HAP-1 (cell line): Measurements from ENCODE around the gene ACKR4.
"Not testable (repeated sequence)": the region's sequence is repeated elsewhere in the genome, so short reads cannot be mapped to it uniquely, and the experiment has no call there.

Experiments
- DNase-seq, 2 experiments: peaks; one replicate each; pipeline ENCODE4 v3.0.0-alpha.2; 2016 to 2020; ENCODE audit warnings: low spot score in 2 of 2
- H3K27me3 ChIP-seq: fragments of 250-450 bp; sonication (Bioruptor Pico); 2 replicates; pipeline ENCODE4 v1.5.1; 2020; ENCODE audit warnings: low read depth, mild to moderate bottlenecking, moderate library complexity
- H3K36me3 ChIP-seq: fragments of 250-450 bp; sonication (Bioruptor Pico); replicated peaks from 2 replicates; pipeline ENCODE4 v1.5.1; 2020; ENCODE audit warnings: mild to moderate bottlenecking
- H3K4me1 ChIP-seq: fragments of 250-450 bp; sonication (Bioruptor Pico); 2 replicates; pipeline ENCODE4 v1.5.1; 2020; ENCODE audit warnings: mild to moderate bottlenecking
- H3K4me3 ChIP-seq: fragments of 250-450 bp; sonication (Bioruptor Pico); 2 replicates; pipeline ENCODE4 v1.5.1; 2020; ENCODE audit warnings: mild to moderate bottlenecking, moderate library complexity
- H3K9me3 ChIP-seq: fragments of 250-450 bp; sonication (Bioruptor Pico); 2 replicates; pipeline ENCODE4 v1.5.1; 2020; ENCODE audit warnings: mild to moderate bottlenecking, moderate library complexity
- in situ Hi-C: fragments of 300-500 bp; cut with MboI; formaldehyde crosslinking; loops from 3 replicates; pipeline ENCODE4 v1.14.3; 2020; ENCODE audit warnings: low sequenced_read_pairs, inconsistent platforms, mixed read lengths

Gene ACKR4

DNA sequence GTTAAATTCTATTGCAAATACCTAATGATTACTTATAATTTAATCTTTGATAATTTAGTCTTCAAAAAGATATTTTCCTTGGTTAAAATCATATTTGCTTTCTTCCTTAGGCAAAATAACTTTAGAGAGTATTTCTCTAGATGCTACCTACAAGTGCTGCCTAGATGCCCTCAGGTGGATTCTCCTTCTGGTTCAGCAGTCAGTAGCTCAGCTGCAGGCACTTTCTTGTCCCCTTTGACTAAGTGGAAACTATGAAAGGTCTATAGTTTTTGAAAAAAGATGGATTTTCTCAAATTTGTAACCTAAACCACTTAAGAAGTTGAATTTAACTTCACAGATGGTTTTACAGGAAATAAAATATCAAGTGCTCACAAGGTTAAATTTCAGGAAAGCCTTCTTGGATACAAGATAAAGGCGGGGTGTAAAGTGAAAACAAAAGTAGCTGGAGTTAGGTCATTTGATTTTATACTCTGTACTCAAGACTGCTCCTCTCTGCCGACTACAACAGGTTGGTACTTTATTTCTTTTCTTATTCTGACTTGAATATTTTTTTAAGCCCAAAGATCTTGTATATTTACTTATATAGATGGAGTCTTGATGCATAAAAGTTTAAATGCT is at the start of gene ACKR4:
Gene ACKR4 (plus strand): TSS at position 455 of the 618 bp plus-strand sequence. CDS start 3,128 bp downstream, outside the sequence.
- Histone ChIP-seq H3K9me3 (no peaks in the 10 kb centered on the region; the same call in 1 of the 2 replicates), H3K4me3 (no peak within 1 kb of the TSS), H3K27me3 (no peaks in the 10 kb centered on the region), H3K36me3 (no peaks in the 10 kb centered on the region), H3K4me1 (no peaks in the 10 kb centered on the region)
- in situ Hi-C loops = no loop called here
- no peak for DNase-seq

DNA sequence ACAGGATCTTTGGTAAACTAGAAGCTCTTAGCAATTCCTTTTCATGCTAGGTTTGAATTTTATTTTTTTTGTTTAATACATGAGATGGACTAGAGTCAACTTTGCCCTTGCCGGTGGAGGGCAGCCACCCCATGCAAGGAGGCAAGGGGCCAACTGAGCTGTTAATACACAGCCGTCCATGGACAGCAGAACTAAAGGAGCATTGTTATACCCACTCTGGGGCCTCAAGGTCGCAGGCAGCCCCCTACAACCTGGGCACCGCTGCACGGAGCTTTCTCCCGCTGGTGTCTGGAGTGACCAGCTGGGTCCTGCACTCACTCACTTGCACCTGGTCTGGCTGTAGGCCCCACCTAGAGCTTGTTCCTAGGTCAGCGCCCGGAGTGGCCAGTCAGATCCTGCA is 47.9 kb upstream of the ACKR4 start:
- no peaks in the 10 kb centered on the region for H3K9me3 ChIP-seq
- no peak overlapping the region for H3K4me3 ChIP-seq
- in situ Hi-C loops = no loop called here
- H3K4me1 ChIP-seq = peaks cover 10% of the 10 kb centered on the region
- no peak for DNase-seq
- no peaks in the 10 kb centered on the region for H3K27me3 ChIP-seq
- no peaks in the 10 kb centered on the region for H3K36me3 ChIP-seq

DNA sequence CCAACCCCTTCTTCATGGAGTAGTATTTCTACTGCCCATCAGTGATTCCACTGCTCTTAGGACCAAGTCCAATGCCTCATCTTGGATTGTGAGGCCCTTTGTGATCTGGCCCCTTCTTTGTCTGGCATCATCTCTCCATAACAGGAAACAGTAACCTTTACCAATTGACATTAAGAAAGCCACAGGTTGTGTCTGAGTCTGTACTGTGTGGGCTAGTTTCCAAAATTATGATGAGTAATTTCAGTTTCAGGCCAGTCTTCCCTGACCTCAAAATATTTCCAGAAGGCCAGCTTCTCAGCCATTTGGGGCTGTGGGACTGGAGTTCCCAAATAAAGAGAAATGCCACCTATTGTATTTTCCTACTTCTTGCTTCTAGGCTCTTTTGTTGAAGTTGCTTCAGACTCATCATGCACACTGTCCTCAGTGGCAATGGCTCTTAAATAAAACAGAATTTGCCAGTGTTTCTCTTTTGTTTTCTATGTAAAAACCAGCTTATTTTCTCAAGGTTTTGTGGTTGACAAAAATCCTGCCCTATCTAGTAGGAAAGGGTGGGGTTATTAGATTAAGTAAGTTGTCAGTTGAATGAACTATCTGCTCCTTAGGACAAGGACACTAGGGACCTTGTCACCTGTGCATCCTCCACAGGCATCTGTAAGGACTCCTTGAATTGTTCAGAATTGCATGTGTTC is 47.0 kb upstream of the ACKR4 start:
- Histone ChIP-seq H3K9me3 (no peaks in the 10 kb centered on the region), H3K4me1 (peaks cover 18% of the 10 kb centered on the region), H3K4me3 (no peak overlapping the region), H3K27me3 (no peaks in the 10 kb centered on the region), H3K36me3 (no peaks in the 10 kb centered on the region)
- in situ Hi-C loops = no loop called here
- no peak for DNase-seq

DNA sequence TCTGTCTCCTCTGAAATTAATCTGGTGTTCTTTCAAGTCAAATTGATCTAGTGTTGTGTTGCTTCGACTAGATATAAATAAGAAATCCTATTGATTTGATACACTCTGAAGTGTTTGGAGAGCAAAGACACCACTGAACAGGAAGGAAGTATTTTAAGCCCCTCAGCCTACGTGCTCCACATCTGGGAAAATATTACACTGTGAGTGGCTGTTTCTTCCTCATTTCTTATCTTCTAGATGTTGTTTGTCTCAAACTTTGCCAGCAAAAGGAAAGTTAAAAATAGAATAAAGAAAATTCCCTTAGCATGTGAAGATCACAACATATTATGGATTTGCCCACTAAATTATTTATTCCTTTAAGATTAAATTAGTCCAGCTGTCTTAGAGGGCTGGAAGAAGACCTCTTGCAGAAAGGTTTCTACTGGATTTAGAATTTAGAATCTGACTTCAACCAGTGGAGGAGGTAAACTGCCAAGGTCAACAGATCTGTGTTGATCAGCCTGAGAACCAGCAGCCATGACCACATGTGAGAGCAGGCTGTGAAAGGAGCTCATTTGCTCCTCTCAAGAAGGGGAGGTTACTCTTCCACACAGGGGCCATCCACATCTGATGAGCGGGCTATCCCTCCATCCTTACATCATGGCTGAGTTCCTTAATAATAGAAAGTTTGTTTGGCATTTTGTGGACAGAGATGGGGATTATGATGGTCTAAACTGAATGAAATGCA is 46.3 kb upstream of the ACKR4 start:
- H3K27me3 ChIP-seq = no peaks in the 10 kb centered on the region
- no peaks in the 10 kb centered on the region for H3K36me3 ChIP-seq
- no peak for DNase-seq
- no peaks in the 10 kb centered on the region for H3K9me3 ChIP-seq
- peaks cover 18% of the 10 kb centered on the region for H3K4me1 ChIP-seq
- in situ Hi-C loops = no loop called here
- no peak overlapping the region for H3K4me3 ChIP-seq

DNA sequence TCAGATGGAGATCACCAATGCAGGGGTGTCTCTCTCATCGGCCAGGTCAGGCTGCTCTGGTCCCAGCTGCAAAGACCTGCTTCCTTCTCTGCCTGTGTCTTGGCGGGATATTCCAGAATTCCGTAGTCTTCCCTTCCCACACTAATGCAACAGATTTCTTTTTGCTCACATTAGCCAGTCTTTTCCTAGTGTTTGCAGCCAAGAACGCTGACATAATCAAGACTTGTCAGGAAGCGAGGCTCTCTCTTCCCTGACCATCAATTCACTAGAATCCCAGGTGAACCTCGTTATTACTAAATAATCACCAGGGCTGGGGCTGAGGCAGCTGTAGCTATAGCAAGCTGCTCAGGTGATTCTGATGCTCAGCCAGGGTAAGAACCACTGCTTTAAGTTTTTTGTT is 43.2 kb upstream of the ACKR4 start:
- in situ Hi-C loops = no loop called here
- H3K4me1 ChIP-seq = peaks cover 22% of the 10 kb centered on the region
- no peak for DNase-seq
- H3K27me3 ChIP-seq = no peaks in the 10 kb centered on the region
- no peaks in the 10 kb centered on the region for H3K36me3 ChIP-seq
- no peaks in the 10 kb centered on the region for H3K9me3 ChIP-seq
- no peak overlapping the region for H3K4me3 ChIP-seq

DNA sequence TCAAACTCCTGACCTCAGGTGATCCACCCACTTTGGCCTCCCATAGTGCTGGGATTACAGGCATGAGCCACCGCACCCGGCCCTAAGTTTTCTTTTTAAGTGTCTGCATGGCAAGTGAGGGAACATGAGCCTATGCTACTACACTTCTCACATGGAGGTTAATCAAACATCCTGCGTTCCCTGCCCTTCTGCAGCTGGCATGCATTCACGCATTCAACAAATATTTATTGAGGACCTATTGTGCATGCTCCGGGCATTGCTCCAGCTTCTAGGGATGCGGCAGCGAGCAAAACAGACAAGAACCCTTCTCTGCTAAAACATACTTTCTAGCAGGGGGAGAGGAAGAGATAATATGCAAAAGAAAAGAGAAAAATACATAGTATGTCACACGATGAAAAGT is 42.6 kb upstream of the ACKR4 start:
- in situ Hi-C loops = no loop called here
- peaks cover 22% of the 10 kb centered on the region for H3K4me1 ChIP-seq
- no peaks in the 10 kb centered on the region for H3K27me3 ChIP-seq
- no peak overlapping the region for H3K4me3 ChIP-seq
- DNase-seq = peak; percentile 29 to 61
- H3K9me3 ChIP-seq = no peaks in the 10 kb centered on the region
- H3K36me3 ChIP-seq = no peaks in the 10 kb centered on the region

DNA sequence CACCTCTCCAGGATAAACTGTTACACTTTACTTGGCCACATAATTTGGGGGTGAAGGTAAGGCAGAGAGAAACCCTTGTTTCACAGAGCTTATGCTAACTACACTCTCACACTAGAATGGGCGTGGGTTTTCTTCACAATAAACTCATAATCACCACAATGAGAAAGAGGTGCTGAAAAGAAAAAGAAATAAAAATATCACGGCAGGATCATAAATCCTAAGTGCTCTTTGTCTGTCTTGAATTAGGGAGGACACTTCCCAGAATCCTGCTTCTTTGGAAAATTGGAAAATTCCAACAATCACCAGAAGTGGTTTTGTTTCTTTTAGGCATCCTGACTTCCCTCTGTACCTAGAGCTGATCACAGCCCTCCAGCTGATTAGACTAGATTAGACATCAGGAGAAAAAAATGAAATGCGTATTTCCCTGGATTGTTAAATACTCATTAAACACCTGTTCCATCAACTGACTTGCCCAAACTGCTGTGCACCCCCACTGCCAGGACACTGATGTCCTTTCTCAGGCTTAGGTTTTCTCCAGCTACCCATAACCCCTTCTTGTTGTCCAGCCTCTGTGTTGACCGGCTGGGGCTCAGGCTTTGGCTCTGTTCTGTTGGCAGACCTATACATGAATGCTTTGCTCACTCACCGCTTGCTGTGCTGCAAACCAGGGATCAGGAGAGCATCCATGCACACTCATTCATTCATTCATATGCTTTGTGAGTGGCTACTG is 41.6 kb upstream of the ACKR4 start:
- Histone ChIP-seq H3K4me3 (no peak overlapping the region), H3K4me1 (peaks cover 22% of the 10 kb centered on the region), H3K36me3 (no peaks in the 10 kb centered on the region), H3K9me3 (no peaks in the 10 kb centered on the region), H3K27me3 (no peaks in the 10 kb centered on the region)
- in situ Hi-C loops = no loop called here
- DNase-seq = peak; percentile 30 to 77

DNA sequence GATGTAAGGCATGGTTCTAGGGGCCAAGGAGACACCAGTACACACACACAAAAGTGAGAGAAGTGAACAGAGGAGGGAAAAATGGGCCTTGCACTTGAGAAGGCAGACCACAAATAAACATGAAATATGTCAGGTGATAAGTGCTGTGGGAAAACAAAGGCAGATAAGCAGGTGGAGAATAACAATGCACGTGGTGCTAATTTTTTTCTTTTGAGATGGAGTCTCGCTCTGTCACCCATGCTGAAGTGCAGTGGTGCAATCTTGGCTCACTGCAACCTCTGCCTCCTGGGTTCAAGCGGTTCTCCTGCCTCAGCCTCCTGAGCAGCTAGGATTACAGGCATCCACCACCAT is 41.1 kb upstream of the ACKR4 start:
- peaks cover 22% of the 10 kb centered on the region for H3K4me1 ChIP-seq
- DNase-seq, H3K9me3 ChIP-seq, H3K36me3 ChIP-seq, H3K4me3 ChIP-seq, H3K27me3 ChIP-seq, in situ Hi-C loops: not testable (repeated sequence)

DNA sequence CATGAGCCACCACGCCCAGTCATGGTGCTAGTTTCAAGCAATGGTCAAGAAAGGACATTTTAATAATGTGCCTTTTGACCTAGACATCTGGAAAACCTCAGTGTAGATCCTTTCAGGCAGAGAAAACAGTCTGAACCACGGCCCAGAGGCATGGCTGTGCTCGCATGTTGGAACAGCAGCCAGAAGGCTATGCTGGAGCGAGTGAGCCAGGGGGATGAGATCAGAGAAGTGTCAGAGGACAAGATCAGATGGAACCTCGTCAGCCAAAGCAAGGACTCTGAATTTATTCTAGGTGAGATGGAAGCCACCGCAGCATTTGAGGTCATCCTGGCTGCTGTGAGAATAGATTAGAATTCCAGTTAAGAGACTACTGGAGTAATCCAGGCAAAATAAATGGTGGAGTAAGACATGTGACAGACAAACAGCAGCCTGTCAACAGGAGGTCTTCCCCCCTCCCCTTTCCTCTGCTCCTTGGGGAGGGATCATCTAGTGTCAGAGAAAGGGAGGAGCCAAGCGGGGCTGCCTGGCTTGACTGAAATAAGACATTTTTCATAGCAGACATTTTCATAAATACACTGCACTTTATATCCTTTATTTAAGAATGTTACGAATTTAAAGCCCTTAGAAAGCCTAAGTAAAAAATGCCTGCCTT is 40.4 kb upstream of the ACKR4 start:
- Histone ChIP-seq H3K27me3 (no peaks in the 10 kb centered on the region), H3K4me1 (peaks cover 22% of the 10 kb centered on the region), H3K4me3 (no peak overlapping the region), H3K36me3 (no peaks in the 10 kb centered on the region), H3K9me3 (no peaks in the 10 kb centered on the region)
- no peak for DNase-seq
- in situ Hi-C loops = no loop called here

DNA sequence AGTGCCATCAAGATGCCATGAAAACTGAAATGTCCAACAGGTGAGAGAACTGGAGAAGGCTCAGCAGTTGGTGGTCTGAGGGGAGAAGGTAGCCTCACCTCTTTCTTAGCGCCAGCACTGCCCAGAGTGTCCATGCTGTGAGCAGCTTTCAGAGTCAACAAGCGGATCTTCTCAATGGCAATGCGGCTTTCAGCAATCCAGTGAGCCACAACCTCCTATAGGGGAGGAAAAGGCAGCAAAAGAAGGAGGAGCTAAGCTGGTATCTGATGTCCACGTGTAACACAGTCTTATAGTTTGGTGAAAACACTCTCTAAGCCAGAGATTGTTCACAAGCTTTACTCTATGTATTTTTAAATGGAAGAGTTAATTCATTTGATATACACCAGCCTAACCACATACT is 36.1 kb upstream of the ACKR4 start:
- no peak overlapping the region for H3K4me3 ChIP-seq
- in situ Hi-C loops = no loop called here
- no peaks in the 10 kb centered on the region for H3K36me3 ChIP-seq
- no peaks in the 10 kb centered on the region for H3K9me3 ChIP-seq
- no peak for DNase-seq
- peaks cover 3% of the 10 kb centered on the region for H3K4me1 ChIP-seq
- H3K27me3 ChIP-seq = no peaks in the 10 kb centered on the region

DNA sequence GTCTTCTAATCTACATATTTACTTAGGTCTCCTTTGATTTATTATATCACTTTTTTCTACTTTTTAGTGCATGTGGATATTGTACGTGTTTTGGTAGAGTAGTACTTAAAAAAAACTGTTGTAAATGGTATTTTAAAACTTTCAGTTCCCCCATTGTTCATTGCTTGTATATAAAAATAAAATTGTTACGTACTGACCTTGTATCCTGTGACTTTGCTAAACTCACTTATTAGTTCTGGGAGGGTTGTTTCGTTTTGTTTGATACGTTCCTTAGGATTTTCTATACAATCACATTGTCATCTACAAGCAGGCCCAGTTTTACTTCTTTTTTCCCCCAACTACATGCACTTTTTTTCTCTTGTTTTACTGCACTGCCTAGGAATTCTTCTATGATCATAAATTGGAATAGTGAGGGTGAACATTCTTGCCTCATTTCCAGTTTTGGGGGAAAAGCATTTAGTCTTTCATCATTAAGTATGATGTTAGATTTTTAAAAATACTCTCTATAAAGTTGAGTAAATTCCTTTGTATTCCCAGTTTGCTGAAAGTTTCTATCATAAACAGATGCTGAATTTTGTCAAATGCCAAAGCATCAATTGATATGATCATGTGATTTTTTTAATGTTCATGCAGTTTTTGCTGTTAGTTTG is 33.5 kb upstream of the ACKR4 start:
- H3K4me1 ChIP-seq = no peaks in the 10 kb centered on the region
- H3K36me3 ChIP-seq = no peaks in the 10 kb centered on the region
- in situ Hi-C loops = no loop called here
- no peaks in the 10 kb centered on the region for H3K27me3 ChIP-seq
- no peak overlapping the region for H3K4me3 ChIP-seq
- no peak for DNase-seq
- H3K9me3 ChIP-seq = no peaks in the 10 kb centered on the region

DNA sequence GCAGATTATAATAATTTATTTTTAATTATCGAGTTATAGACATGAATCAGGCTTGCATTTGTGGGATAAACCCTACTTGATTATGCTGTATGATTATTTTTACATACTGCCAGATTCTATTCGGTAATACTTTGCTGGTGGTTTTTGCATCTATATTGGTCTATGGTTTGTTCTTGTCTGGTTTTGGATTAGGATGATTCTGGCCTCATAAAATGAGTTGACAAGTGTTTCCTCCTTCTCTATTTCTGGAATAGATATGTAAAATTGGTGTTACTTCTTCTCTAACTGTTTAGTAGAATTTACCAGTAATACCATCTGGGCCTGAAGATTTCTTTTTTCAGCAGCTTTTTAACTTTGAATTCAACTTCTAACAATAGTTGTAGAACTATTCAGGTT is 33.0 kb upstream of the ACKR4 start:
- in situ Hi-C loops = no loop called here
- no peaks in the 10 kb centered on the region for H3K9me3 ChIP-seq
- H3K4me3 ChIP-seq = no peak overlapping the region
- H3K4me1 ChIP-seq = no peaks in the 10 kb centered on the region
- H3K36me3 ChIP-seq = no peaks in the 10 kb centered on the region
- H3K27me3 ChIP-seq = no peaks in the 10 kb centered on the region
- DNase-seq = no peak

DNA sequence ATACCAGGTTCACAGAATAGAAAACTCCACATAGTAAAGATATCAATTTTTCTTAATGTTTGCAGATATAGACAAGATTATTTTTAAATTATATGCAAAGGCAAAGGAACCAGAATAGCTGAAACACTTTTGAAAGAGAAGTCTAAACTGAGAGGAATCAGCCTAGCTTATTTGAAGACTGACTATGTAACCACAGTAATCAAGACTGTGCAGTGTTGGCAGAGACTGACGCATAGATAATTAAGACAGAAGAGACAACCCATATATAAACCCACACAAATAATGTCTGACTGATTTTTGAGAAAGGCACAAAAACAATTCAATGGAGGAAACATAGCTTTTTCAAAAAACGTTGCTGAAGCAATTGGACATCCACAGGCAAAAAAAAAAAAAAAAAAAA is 28.6 kb upstream of the ACKR4 start:
- no peak overlapping the region for H3K4me3 ChIP-seq
- no peaks in the 10 kb centered on the region for H3K9me3 ChIP-seq
- no peaks in the 10 kb centered on the region for H3K27me3 ChIP-seq
- no peak for DNase-seq
- H3K36me3 ChIP-seq = no peaks in the 10 kb centered on the region; the same call in 1 of the 2 replicates
- in situ Hi-C loops = no loop called here
- no peaks in the 10 kb centered on the region for H3K4me1 ChIP-seq
